ENCODE measurements around the gene WDFY1. TPM values are rescaled to one million over a fixed set of nuclear protein-coding genes. Genes with fewer than 3 reads are reported as not detected.

The WDFY1 gene
- total and polyA plus RNA-seq, 2 donors (not counting 3 experiments of a cell fraction or from before 2014, with no cell fraction given), result 54.7 to 68.7 TPM

GRCh38 chr2:223834431-223834830 lies 110.7 kb downstream of the WDFY1 start:
- dilution Hi-C loops (cut with MboI; ENCODE audit: extremely low pct_ligation_motif_present, low sequenced_read_pairs), result no loop called here
- H4K20me1 ChIP-seq (replicated peaks; ENCODE audit: control insufficient read depth, extremely low read depth, insufficient read depth, low read length), result no peaks in the 10 kb centered on the region
- H3K9me1 ChIP-seq (replicated peaks; ENCODE audit: control insufficient read depth, extremely low read depth, insufficient read depth, low read length), result no peaks in the 10 kb centered on the region
- no peak overlapping the region for H3K27ac ChIP-seq (ENCODE audit: insufficient read depth, low read depth, low read length)
- H3K9me3 ChIP-seq (replicated peaks; ENCODE audit: control insufficient read depth, insufficient read depth, low read length), result no peaks in the 10 kb centered on the region
- no peaks in the 10 kb centered on the region for H3K27me3 ChIP-seq (ENCODE audit: control insufficient read depth in 2 of 2, insufficient read depth in 2 of 2, low read length in 2 of 2)
- no peak for TF ChIP-seq FOS (IDR thresholded peaks at IDR 0.05; ENCODE audit: borderline replicate concordance, insufficient read depth, low read length)
- no peak for TF ChIP-seq EZH2 (IDR thresholded peaks at IDR 0.05; ENCODE audit: borderline replicate concordance, low read depth, low read length, severe bottlenecking)
- TF ChIP-seq MAX (IDR thresholded peaks at IDR 0.05; ENCODE audit: insufficient read depth, insufficient read length), result no peak
- no peak for TF ChIP-seq JUN (IDR thresholded peaks at IDR 0.05; ENCODE audit: borderline replicate concordance, insufficient read depth, insufficient read length, low read depth)
- TF ChIP-seq CTCF (IDR thresholded peaks at IDR 0.05; ENCODE audit: extremely low read depth in 1 of 2, insufficient read depth in 1 of 2, low read depth in 1 of 2, low read length in 2 of 2), result no peak
- H3K4me2 ChIP-seq (ENCODE audit: insufficient read depth, low read length), result no peak overlapping the region
- CTCF ChIA-PET, result interaction anchor here (1.4 kb wide), 1 partner anchor 143 kb away, joined by 3 read pairs; no protein-coding TSS in a partner anchor
- DNase-seq (ENCODE audit: low read depth, low spot score), result no peak
- H3K9ac ChIP-seq (replicated peaks; ENCODE audit: extremely low read depth, insufficient read depth, low read length), result no peak overlapping the region
- no peaks in the 10 kb centered on the region for H3K79me2 ChIP-seq (ENCODE audit: control insufficient read depth, insufficient read depth, low read length)
- FAIRE-seq, result no peak
- no peak overlapping the region for H2AFZ ChIP-seq (ENCODE audit: low read depth, low read length)
- no TSS peak for BruUV-seq (replicated peaks)
- peaks cover 7% of the 10 kb centered on the region for H3K4me1 ChIP-seq (ENCODE audit: control insufficient read depth, extremely low read depth, insufficient read depth, low read length)
- POLR2A ChIA-PET, result no interaction called here
- H3K4me3 ChIP-seq (replicated peaks in 1 of 3; ENCODE audit: insufficient read depth in 1 of 3, low read depth in 1 of 3, low read length in 3 of 3), result no peak overlapping the region
- intact Hi-C loops (cut with micrococcal nuclease), result no loop called here
- H3K36me3 ChIP-seq (ENCODE audit: control insufficient read depth in 2 of 2, extremely low read depth in 1 of 2, insufficient read depth in 2 of 2, low read length in 2 of 2), result no peaks in the 10 kb centered on the region

Measured in endothelial cell of umbilical vein (primary cell).